ENCODE results near the gene NRG2.

The NRG2 gene

DNA sequence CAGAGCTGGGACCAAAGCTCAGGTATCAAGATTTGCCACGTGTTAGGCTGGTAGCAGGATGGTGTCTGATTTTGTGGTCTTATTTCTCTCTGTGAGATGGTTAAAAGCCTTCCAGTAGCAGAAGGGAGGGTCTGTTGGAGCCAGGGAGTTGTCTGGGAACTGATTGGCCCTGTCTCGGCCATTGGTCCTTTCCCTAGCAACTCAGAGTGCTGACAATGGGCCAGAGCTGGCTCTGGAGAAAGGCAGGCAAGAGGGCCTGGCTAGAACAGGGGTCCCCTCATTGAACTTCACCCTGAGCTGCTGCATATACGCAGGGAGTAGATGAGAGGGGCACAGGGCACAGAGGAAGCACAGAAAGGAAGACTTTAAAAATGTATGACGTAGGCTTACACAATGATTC, 154.7 kb downstream of the NRG2 start:
- in situ Hi-C loops (cut with HindIII; ENCODE audit: low sequenced_read_pairs): no loop called here
- no peak overlapping the region for H3K4me3 ChIP-seq (ENCODE audit: low read depth, low read length)
- no peak for DNase-seq (ENCODE audit: low read depth)
- TF ChIP-seq, protein P1, sequence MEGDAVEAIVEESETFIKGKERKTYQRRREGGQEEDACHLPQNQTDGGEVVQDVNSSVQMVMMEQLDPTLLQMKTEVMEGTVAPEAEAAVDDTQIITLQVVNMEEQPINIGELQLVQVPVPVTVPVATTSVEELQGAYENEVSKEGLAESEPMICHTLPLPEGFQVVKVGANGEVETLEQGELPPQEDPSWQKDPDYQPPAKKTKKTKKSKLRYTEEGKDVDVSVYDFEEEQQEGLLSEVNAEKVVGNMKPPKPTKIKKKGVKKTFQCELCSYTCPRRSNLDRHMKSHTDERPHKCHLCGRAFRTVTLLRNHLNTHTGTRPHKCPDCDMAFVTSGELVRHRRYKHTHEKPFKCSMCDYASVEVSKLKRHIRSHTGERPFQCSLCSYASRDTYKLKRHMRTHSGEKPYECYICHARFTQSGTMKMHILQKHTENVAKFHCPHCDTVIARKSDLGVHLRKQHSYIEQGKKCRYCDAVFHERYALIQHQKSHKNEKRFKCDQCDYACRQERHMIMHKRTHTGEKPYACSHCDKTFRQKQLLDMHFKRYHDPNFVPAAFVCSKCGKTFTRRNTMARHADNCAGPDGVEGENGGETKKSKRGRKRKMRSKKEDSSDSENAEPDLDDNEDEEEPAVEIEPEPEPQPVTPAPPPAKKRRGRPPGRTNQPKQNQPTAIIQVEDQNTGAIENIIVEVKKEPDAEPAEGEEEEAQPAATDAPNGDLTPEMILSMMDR (IDR thresholded peaks at IDR 0.05; ENCODE audit: low read depth, low read length, missing control alignments): no peak

DNA sequence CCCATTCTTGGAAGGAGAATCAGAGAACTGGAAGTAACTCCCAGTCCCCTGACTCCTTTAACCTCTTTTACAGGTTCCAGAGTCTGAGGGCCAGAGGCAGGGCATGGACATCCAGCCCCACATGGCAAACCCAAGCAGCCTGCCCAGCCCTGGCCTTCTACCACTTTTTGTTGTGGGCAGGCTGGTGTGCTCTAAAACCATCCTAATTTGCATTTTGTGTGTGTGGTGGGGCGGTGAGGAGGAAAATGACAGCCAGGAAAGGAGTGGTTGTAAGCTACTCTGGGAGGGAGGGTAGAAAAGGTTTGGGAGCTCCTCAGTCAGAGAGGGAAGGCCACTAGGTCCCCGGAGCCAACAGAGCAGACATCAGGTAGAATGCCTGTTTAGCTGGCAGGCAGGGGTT, 156.9 kb downstream of the NRG2 start:
- in situ Hi-C loops (cut with HindIII; ENCODE audit: low sequenced_read_pairs): no loop called here
- H3K4me3 ChIP-seq (ENCODE audit: low read depth, low read length): no peak overlapping the region
- no peak for DNase-seq (ENCODE audit: low read depth)
- TF ChIP-seq, protein P1 (IDR thresholded peaks at IDR 0.05; ENCODE audit: low read depth, low read length, missing control alignments): no peak

DNA sequence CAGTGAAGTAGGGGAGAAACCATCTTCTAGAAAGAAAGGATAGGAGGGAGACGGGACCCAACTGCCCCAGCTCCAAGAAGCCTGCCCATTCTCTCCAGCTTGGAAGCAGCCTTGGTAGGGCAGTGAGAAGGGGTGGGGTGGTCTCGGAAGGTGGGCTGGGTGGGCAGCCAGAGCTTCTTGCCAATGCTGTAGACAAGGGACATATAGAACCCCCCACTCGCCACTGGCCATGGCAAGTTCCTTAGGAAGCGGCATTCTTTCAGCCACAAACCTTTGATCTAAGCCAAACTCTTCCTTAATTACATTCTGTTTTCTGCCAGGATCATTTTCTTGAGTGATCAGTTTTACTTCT, 157.3 kb downstream of the NRG2 start:
- in situ Hi-C loops (cut with HindIII; ENCODE audit: low sequenced_read_pairs): no loop called here
- DNase-seq (ENCODE audit: low read depth): no peak
- TF ChIP-seq, protein P1 (IDR thresholded peaks at IDR 0.05; ENCODE audit: low read depth, low read length, missing control alignments): no peak
- H3K4me3 ChIP-seq (ENCODE audit: low read depth, low read length): no peak overlapping the region

DNA sequence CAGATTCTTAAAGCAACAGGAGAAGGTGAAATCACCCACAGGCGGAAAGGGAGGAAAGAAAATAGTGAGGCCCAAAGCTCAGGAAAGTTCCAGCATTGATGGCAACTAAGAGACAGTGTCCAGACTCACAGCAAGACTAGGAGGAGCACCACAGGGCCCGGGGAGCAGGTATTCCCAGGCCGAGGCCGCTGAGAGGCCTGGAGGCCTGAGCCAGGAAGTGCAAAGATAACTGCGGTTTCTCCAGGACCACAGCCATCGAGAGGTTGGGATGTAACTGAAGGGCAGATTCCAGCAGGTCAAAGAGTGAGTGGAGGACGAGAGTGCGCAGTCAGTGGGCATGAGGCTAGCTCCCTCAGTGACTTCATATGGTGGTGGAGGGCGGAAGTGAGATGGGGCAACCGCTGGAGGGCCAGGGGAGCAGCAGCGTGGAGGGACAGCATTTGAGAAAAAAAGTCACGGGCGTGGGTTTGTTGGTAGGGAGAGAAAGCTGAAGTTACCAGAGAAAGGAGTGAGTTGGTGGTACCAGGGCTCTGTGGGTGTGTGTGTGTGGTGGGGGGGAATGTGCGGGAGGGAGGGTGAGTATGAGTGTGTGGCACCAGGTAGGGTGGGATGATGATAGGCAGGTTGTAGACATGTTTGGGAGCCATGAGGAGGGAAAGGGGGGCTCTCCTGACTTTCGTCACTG, 157.8 kb downstream of the NRG2 start:
- no peak overlapping the region for H3K4me3 ChIP-seq (ENCODE audit: low read depth, low read length)
- no peak for DNase-seq (ENCODE audit: low read depth)
- TF ChIP-seq, protein P1 (IDR thresholded peaks at IDR 0.05; ENCODE audit: low read depth, low read length, missing control alignments): no peak
- in situ Hi-C loops (cut with HindIII; ENCODE audit: low sequenced_read_pairs): no loop called here

DNA sequence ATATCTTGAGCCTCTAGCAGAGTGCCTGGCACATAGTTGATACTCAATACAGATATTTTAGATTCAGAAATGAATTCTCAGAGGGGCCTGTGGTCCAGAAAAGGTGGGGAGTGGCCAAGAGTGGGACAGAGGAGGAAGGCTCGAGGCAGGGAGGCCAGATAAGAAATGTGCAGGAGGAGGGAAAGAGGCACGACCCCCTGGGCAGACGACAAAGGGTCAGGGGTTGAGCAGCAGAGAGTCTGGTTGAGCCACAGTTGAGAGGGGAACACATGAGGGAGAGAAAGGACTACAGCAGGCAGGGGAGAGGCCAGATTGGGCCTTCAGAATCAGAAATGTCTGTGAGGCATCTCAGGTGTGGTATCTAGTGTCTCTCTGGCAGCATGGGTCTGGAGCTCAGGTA, 158.4 kb downstream of the NRG2 start:
- in situ Hi-C loops (cut with HindIII; ENCODE audit: low sequenced_read_pairs): no loop called here
- TF ChIP-seq, protein P1 (IDR thresholded peaks at IDR 0.05; ENCODE audit: low read depth, low read length, missing control alignments): no peak
- no peak overlapping the region for H3K4me3 ChIP-seq (ENCODE audit: low read depth, low read length)

DNA sequence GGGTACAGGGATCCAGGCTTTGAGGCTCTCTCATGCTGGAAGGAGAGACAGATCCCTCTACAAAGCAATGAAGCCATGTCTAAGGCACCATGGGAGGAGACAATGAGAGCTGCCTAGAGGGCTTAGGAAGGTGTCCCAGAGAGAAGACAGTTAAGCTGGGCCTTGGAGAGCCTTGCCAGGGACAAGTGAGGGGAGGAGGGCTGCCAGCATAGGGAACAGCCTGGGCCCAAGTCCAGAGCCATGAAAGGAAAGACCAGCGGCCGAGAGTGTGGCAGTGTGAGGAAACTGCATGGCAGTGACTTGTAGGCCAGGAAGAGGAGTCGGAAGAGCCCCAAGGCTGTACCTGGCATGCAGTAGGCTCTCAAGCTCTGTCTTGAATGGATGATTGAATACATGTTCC, 159.0 kb downstream of the NRG2 start:
- no peak overlapping the region for H3K4me3 ChIP-seq (ENCODE audit: low read depth, low read length)
- TF ChIP-seq, protein P1 (IDR thresholded peaks at IDR 0.05; ENCODE audit: low read depth, low read length, missing control alignments): no peak
- in situ Hi-C loops (cut with HindIII; ENCODE audit: low sequenced_read_pairs): no loop called here
- DNase-seq (ENCODE audit: low read depth): no peak

More for the DNA sequence above, 158.4 kb downstream of the NRG2 start:
- no peak for DNase-seq (ENCODE audit: low read depth)
